ENCODE results near the gene SYNCRIP.
"Not testable (repeated sequence)": the region's sequence is repeated elsewhere in the genome, so short reads cannot be mapped to it uniquely, and the experiment has no call there.

The SYNCRIP gene

DNA sequence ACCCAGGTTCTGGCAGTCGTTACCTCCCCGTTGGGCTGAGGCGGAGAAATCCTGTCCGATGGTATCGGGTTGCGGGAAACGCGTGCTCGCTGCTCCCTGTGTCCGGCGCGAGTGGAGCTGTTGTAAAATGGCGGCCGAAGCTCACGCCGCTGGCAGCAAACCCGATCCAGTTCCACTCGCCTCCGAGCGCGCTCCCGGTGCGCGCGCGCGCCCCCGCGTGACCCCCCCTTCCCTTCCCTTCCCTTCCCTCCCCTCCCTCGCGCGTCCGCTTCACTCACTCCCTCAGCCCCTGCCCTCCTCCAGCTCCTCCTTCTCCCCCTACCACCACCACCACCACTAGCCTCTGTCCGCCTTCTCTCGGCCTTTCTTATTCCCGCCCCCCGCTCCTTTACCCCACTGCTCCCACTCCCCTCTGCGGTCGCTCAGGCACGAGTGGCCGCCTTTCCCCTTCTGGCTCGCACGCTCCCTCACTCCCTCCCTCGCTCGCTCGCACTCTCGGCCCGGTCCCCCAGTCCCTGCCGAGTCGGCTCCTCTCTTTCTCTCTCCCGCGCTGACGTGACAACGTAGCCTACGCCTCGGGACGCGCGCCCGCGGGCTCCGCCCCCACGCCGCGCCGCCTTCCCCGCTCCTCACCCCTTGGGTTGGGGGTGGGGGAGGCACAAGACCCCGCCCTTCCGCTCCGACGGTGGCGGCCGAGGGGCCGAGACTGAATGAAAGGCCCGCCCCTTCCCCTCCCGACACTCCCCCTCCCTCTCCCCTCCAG, at the start of gene SYNCRIP:
SYNCRIP (minus strand) TSS at position 113 of the 763 bp plus-strand sequence. CDS start 1,447 bp downstream, outside the sequence.
- peak; percentile 98 for DNase-seq

DNA sequence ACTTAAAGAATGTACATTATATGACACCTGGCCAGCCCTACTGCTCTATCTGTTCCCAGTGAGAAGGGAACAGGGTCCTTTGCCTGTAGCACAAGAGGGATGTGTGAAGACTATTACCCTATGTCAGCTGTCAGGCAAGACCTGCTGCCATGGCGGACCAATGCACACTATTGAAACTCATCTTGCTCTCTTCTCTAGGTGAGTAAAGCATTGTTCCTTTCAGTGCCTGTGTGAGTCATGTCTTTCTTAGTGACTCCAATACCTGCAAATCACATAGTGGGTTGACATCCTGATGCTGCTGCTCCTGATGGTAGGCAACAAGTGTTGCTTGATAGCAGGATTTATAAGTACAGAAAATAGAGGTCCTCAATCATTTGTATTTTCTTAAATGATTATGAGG, 48.8 kb upstream of the SYNCRIP start:
- DNase-seq, result no peak

DNA sequence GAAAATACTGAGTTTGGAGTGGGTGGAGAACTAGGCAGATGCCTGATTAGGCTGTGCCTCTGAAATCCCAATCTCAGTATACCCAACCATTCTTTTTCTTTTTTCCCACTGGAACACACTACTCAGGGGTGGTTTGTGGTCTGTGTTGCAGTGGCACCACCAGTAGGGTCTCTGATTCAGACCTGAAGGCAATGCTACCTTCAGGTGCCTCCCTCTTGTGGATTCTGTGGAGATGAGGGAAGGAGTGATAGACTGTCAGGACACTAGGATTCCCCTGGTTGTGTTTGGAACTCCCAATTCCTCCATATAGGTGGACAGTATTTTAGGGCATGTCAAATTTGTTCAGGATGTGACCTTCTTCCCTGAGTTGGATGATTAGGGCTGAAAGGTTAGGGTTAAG, 47.4 kb upstream of the SYNCRIP start:
- no peak for DNase-seq

DNA sequence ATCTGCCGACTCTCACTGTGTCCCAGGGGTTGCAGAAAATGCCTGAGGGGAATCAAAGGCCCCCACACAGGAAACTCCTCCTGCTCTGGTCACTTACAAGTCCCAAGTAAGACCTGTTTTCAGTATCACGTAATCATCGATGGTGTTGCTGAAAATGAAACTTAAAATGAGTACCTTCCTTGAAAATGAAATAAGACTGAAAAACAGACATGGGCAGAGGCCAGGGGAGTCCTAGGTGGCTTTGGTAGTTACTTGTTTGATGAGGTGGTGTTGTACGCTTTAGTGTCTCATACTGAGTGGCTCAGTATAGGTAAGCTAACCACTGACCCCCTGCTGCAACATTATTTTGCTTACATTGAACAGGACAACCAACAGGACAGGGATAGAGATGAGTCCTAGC, 43.0 kb upstream of the SYNCRIP start:
- DNase-seq, result no peak

- DNase-seq, result no peak
Observed at GRCh38 chr6:85684809-85685171, 42.1 kb upstream of the SYNCRIP start.

- DNase-seq, result no peak
Observed at GRCh38 chr6:85684133-85684808, 41.6 kb upstream of the SYNCRIP start.

DNA sequence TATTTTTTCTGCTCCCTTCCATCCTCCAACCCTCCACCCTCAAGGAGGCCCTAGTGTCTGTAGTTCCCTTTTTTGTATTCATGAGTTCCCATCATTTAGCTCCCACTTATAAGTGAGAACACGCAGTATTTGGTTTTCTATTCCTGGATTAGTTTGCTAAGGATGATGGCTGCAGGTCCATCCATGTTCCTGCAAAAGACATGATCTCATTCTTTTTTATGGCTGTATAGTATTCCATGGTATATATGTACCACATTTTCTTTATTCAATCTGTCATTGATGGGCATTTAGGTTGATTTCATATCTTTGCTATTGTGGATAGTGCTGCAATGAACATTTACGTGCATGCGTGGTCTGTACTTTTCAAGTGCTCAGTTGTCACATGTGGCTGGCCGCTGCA, 39.2 kb upstream of the SYNCRIP start:
- not testable (repeated sequence) for DNase-seq

DNA sequence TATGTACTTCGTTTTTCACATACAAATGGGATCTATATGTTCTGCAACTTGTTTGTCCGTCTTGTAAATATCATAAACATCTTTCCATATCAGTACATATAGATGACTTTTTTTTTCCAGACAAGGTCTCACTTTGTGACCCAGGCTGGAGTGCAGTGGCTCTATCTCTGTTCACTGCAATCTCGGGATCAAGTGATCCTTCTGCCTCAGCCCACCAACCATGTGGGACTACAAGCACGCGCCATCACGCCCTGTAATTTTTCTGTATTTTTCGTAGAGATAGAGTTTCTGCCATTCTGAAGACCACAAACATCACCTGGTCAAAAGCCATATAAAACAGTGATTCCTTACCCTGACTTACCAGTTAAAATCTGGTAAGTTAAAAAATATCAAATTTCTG, 37.7 kb upstream of the SYNCRIP start:
- DNase-seq, result no peak

DNA sequence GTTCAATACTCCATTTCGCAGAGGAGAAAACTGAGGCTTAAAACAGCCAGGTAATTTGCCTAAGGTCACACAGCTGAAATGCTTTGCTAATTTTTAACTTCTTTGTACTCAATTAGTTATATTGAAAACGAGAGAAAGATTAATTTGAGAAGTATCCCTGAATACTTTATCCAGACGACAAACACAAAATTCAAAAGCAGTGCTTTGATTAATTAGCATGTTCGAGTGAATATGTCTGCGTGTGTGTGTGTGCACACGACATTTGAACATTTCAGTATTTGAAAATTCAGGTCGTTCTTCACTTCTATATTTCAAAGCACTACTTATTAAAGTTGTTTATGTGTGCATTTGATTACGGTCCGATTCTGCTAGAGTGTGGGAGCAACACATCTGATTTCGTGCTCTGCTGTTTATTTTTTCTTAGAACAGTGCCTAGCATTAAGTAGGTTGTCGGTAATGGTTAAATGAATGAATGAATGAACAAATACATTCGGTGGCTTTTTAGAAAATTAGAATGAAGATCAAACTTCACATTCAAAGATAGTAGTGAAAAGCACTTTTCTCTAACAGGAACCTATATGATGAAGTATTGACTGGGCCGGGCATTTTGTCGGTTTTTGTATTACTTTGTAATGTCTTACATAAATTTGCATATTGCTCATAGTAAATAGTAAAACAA, 36.9 kb upstream of the SYNCRIP start:
- peak; percentile 10 for DNase-seq

DNA sequence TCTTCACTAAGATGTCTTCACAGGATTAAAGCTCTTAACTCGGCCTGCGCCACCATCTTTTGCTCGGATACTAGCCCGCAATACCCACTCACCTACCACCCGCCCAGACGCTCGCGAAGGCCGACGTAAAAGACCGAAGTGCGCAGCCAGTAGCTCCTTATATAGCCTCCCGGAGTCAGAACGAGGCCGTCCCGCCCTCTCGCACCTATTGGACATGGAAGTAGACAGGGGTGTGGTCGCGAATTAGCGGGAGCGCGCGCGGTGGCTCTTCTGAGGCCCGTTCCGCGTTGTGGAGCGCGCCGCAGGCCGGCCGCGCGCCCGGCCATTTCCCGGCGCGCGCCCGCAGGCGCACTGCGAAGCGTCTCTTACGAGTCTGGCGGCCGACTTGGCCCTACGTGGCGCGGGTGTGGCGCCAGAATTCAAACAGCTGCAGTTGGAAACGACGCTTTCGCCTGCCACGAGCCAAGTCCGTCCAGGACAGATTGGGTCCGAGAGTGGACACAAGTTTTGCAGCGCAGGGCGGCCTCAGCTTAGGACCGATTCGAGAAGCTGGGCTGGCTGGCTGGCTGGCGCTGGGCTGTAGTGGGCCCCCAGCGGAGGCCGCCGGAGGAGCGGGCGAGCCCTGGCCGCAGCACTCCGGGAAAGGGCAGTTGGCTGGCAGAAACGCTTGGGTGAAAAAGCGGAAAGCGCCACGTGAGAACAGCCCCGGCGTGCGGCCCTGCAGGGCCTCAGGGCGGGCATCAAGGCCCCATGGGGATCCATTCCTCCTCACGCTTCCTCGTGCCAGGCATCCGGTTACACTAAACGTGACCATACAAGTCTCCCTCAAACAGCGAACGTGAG, 36.1 kb upstream of the SYNCRIP start:
- peak; percentile 97 for DNase-seq

GRCh38 chr6:85678026-85678601, 35.4 kb upstream of the SYNCRIP start:
- no peak for DNase-seq

DNA sequence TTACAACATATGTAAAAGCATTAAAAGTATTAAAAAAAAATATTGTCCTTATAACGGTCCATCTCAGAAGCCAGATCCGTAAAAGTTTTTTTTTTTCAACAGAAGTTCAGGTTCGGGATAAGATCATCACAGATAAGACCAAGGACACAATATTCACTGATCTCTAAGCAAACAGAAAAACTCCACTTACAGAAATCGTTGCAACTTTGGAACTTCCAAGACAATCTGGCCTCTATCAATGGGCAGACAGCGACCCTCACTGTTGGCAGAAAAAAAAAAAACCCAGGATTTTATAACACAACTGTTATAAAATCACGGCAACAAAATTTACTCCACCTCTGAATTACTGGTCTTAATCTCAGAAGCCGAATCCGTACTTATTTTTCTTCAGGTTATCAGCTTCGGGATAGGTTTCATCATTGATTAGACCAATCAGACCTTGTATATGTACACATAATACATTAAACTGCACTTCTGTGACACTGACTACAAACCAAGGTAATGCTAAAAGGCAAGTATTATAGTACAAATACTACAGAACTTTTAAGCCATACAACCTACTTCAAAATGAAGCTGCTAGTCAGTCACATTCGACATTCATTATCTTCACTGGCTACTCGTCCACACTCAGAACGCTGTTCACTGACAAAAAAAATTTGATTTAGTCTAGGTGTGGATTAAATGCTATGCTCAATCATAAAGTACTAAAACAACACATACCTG, 34.7 kb upstream of the SYNCRIP start:
- no peak for DNase-seq

DNA sequence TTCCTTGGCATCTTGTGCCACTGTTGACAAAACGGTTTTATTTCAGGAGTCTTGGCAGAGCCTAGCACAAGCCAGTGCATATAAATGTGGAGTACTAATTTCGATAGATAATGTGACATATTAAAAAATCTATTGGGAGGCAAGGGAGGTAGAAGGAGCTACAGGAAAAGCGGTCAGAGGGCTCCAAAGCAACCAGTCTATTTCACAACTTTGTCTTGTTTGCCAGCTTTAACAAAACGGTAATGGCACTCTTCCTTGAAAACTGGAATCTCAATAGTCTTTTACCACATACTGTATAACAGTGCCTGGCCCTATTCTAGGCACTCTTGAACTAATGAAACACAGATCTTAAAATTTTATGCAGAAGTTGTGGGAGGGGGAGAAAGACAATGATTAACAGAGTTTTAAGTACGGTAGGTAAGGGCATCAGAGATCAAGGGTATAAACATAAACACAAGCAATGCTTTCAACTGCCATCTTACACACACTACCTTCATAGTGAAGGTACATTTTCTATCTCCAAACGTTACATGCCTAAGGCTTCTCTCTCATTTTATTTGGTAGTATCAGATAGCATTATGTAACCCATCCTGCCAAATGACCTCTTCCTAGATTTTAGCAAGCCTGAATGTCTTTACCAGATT, 33.5 kb upstream of the SYNCRIP start:
- DNase-seq, result no peak

DNA sequence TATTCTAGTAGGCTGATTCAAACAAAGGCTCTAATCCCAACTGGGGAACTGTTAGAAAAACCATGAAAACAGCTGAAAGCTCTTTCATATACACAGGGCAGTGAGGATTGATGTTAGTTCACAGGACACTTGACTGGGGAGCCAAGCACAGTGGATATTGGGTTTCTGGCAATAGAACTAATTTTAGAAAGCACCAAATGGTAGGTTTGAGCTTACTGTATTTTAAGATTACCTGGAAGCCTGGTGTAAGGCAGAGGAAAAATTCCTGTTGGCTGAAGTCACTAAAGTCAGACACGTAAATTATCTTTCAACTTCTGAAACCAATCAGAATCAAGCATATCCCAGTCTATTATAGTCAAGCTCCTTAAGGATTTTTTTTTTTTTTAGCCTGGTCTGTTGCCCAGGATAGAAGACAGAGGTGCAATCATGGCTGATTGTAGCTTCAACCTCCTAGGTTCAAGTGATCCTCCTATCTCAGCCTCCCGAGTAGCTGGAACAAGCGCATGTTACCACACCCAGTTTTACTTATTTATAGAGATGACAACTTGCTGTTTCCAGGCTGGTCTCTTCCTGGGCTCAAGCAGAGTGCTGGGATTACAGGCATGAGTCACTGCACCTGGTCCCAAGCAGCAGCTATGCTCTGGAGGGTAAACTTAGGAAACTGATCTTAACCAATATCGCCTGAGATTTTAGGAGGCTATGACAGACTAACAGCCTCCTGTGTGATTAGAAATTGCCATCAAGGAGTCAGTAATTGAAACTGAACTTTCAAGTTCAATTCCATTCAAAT, 32.5 kb upstream of the SYNCRIP start:
- DNase-seq, result peak; percentile 33

GRCh38 chr6:85674604-85675003, 31.9 kb upstream of the SYNCRIP start:
- no peak for DNase-seq

DNA sequence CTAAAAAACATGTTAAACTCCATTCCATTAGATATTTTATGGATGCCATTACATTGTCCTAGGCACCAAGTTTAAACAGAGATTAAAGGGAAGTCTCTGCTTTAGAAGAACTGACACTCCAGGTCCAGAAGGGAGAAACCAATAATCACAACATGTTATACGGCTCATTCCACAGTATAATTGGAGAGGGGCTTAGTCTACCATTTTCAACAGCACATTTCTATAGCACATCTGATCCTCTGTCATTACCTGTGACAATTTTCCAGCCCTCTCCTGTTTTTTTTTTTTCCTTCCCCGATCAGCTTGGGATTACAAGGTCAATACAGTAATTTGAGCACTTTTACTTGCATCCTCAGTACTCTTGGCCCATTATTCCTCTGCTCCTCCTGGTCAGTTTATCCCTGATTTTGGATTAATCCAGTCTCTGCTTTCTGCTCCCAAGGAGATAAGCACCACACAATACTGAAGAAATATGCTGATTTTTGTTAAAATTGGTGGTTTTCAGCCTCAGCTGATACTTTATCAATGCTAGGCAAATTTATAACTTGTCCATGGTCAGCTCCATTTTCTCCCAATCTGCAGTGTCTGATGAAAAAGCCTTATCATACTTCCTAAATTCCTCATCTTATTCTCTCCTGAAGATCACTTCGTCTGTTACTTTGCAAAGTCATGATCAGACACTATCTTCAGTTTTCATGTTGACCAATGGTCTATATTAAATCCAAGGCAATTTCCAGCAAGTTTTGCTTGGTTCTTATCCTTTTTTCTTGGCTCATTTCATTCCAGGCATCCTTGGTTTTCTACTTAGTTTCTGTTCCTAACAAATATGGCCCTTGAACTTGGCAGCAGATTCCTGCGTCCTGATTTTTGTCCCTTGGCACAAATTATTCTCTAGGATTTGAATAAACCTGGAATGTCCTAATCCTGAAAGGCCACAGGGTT, 30.8 kb upstream of the SYNCRIP start:
- no peak for DNase-seq

- peak; percentile 36 for DNase-seq
Observed at GRCh38 chr6:85672623-85673022, 29.9 kb upstream of the SYNCRIP start.

DNA sequence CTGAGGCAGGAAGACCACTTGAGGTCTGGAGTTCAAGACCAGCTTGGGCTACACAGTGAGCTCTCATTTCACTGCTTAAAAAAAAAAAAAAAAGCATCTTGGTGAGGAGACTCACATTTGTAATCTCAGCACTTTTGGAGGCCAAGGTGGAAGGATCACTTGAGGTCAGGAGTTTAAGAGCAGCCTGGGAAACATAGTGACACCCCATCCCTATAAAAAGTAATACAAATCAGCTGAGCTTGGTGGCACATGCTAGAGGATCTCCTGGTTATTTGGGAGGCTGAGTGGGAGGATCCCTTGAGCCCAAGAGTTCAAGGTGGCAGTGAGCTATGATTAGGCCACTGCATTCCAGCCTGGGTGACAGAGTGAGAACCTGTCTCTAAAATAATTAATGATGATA, 29.4 kb upstream of the SYNCRIP start:
- DNase-seq, result peak; percentile 16

GRCh38 chr6:85670573-85670972, 27.9 kb upstream of the SYNCRIP start:
- DNase-seq, result no peak

Measured in stimulated activated CD4-positive, alpha-beta T cell treated with anti-CD3 and anti-CD28 coated beads, Interleukin-15, amount 100 ng/mL, for 24 hours (primary cell).